NCI-H446 treated with DMSO at 0.1 percent for 48 hours (cell line): ENCODE measurements around the gene NCK2.

Experiments used
- DNase-seq: peaks from one replicate; lab custom pipeline; 2025; lab: John Stamatoyannopoulos, UW

Gene NCK2

GRCh38 chr2:105814291-105814940 is 69.7 kb downstream of the NCK2 start:
- DNase-seq, result no peak

- DNase-seq, result no peak
Measured at GRCh38 chr2:105815401-105815800, 70.7 kb downstream of the NCK2 start.

GRCh38 chr2:105820151-105820550 is 75.4 kb downstream of the NCK2 start:
- DNase-seq, result no peak

- DNase-seq, result no peak
Measured at GRCh38 chr2:105820691-105821090, 76.0 kb downstream of the NCK2 start.

GRCh38 chr2:105821428-105822125 is 76.9 kb downstream of the NCK2 start:
- DNase-seq, result no peak

GRCh38 chr2:105822186-105822585 is 77.5 kb downstream of the NCK2 start:
- DNase-seq, result no peak

GRCh38 chr2:105824446-105824845 is 79.7 kb downstream of the NCK2 start:
- DNase-seq, result no peak

- no peak for DNase-seq
Measured at GRCh38 chr2:105827351-105828096, 82.8 kb downstream of the NCK2 start.

- DNase-seq, result no peak
Measured at GRCh38 chr2:105828558-105828957, 83.8 kb downstream of the NCK2 start.

- no peak for DNase-seq
Measured at GRCh38 chr2:105834931-105835330, 90.2 kb downstream of the NCK2 start.

GRCh38 chr2:105836341-105836740 is 91.6 kb downstream of the NCK2 start:
- DNase-seq, result no peak

- DNase-seq, result no peak
Measured at GRCh38 chr2:105836840-105837692, 92.4 kb downstream of the NCK2 start.

- no peak for DNase-seq
Measured at GRCh38 chr2:105839793-105840192, 95.1 kb downstream of the NCK2 start.

GRCh38 chr2:105840933-105841332 is 96.2 kb downstream of the NCK2 start:
- no peak for DNase-seq

GRCh38 chr2:105841551-105841950 is 96.8 kb downstream of the NCK2 start:
- no peak for DNase-seq

- DNase-seq, result no peak
Measured at GRCh38 chr2:105842555-105842954, 97.8 kb downstream of the NCK2 start.

- no peak for DNase-seq
Measured at GRCh38 chr2:105843476-105844374, 99.0 kb downstream of the NCK2 start.

- DNase-seq, result no peak
Measured at GRCh38 chr2:105845976-105846375, 101.3 kb downstream of the NCK2 start.

- no peak for DNase-seq
Measured at GRCh38 chr2:105847056-105847455, 102.3 kb downstream of the NCK2 start.

GRCh38 chr2:105848367-105848766 is 103.7 kb downstream of the NCK2 start:
- DNase-seq, result no peak
